Measurements from ENCODE around the gene SLC4A5. TPM values are rescaled to one million over a fixed set of nuclear protein-coding genes. Genes with fewer than 3 reads are reported as not detected.

The SLC4A5 gene
- total RNA-seq, 4 donors from 2014 or later = 3.2 to 30.4 (median 4.2) TPM

- H3K4me3 ChIP-seq = peak overlapping the region; percentile 96
- H3K27ac ChIP-seq = no peak overlapping the region
- H3K27me3 ChIP-seq = no peaks in the 10 kb centered on the region
- H3K36me3 ChIP-seq = no peaks in the 10 kb centered on the region
- WGBS = 55% methylated on average over 5 of the region's 5 CpGs
- TF ChIP-seq EP300 (IDR thresholded peaks at IDR 0.05) = no peak
- TF ChIP-seq POLR2AphosphoS5 (IDR thresholded peaks at IDR 0.05) = no peak
- TF ChIP-seq CTCF (IDR thresholded peaks at IDR 0.05) = no peak
- TF ChIP-seq POLR2A (IDR thresholded peaks at IDR 0.05) = no peak
- H3K9me3 ChIP-seq = no peaks in the 10 kb centered on the region
- H3K4me1 ChIP-seq = peaks cover 50% of the 10 kb centered on the region
- DNase-seq (ENCODE audit: low spot score in 2 of 2) = no peak
Measured at GRCh38 chr2:74390606-74391005, 47.4 kb upstream of the SLC4A5 start.

GRCh38 chr2:74387346-74387745 lies 44.1 kb upstream of the SLC4A5 start:
- no peak overlapping the region for H3K27ac ChIP-seq
- no peaks in the 10 kb centered on the region for H3K27me3 ChIP-seq
- no peaks in the 10 kb centered on the region for H3K9me3 ChIP-seq
- DNase-seq (ENCODE audit: low spot score in 2 of 2) = no peak
- no peaks in the 10 kb centered on the region for H3K36me3 ChIP-seq
- WGBS = 75% methylated on average over 1 of the region's 1 CpG
- H3K4me3 ChIP-seq = no peak overlapping the region
- peaks cover 62% of the 10 kb centered on the region for H3K4me1 ChIP-seq
- TF ChIP-seq POLR2AphosphoS5 (IDR thresholded peaks at IDR 0.05) (no peak), EP300 (IDR thresholded peaks at IDR 0.05) (no peak), POLR2A (IDR thresholded peaks at IDR 0.05) (no peak)

- H3K27ac ChIP-seq = peak overlapping the region; percentile 12
- no peak for DNase-seq (ENCODE audit: low spot score in 2 of 2)
- H3K9me3 ChIP-seq = no peaks in the 10 kb centered on the region
- peaks cover 56% of the 10 kb centered on the region for H3K4me1 ChIP-seq
- H3K36me3 ChIP-seq = no peaks in the 10 kb centered on the region
- no peaks in the 10 kb centered on the region for H3K27me3 ChIP-seq
- TF ChIP-seq POLR2AphosphoS5 (IDR thresholded peaks at IDR 0.05) = no peak
- no peak for TF ChIP-seq EP300 (IDR thresholded peaks at IDR 0.05)
- no peak for TF ChIP-seq POLR2A (IDR thresholded peaks at IDR 0.05)
- no peak for TF ChIP-seq CTCF (IDR thresholded peaks at IDR 0.05)
- 75% methylated on average over 8 of the region's 8 CpGs for WGBS
- no peak overlapping the region for H3K4me3 ChIP-seq
Measured at GRCh38 chr2:74385396-74385795, 42.2 kb upstream of the SLC4A5 start.

- H3K4me3 ChIP-seq = no peak overlapping the region
- TF ChIP-seq EP300 (IDR thresholded peaks at IDR 0.05) = no peak
- TF ChIP-seq POLR2AphosphoS5 (IDR thresholded peaks at IDR 0.05) = no peak
- TF ChIP-seq POLR2A (IDR thresholded peaks at IDR 0.05) = no peak
- no peak for TF ChIP-seq CTCF (IDR thresholded peaks at IDR 0.05)
- H3K36me3 ChIP-seq = no peaks in the 10 kb centered on the region
- H3K9me3 ChIP-seq = no peaks in the 10 kb centered on the region
- H3K4me1 ChIP-seq = peaks cover 54% of the 10 kb centered on the region
- DNase-seq (ENCODE audit: low spot score in 2 of 2) = no peak
- 63% methylated on average over 3 of the region's 3 CpGs for whole genome bisulfite sequencing
- no peak overlapping the region for H3K27ac ChIP-seq
- no peaks in the 10 kb centered on the region for H3K27me3 ChIP-seq
Measured at GRCh38 chr2:74384051-74384450, 40.8 kb upstream of the SLC4A5 start.

GRCh38 chr2:74383254-74383653 lies 40.0 kb upstream of the SLC4A5 start:
- 26% methylated on average over 1 of the region's 1 CpG for WGBS
- H3K9me3 ChIP-seq = no peaks in the 10 kb centered on the region
- no peak overlapping the region for H3K4me3 ChIP-seq
- no peak for DNase-seq (ENCODE audit: low spot score in 2 of 2)
- no peak for TF ChIP-seq POLR2A (IDR thresholded peaks at IDR 0.05)
- no peak for TF ChIP-seq EP300 (IDR thresholded peaks at IDR 0.05)
- no peak for TF ChIP-seq CTCF (IDR thresholded peaks at IDR 0.05)
- no peak for TF ChIP-seq POLR2AphosphoS5 (IDR thresholded peaks at IDR 0.05)
- H3K27ac ChIP-seq = no peak overlapping the region
- no peaks in the 10 kb centered on the region for H3K36me3 ChIP-seq
- peaks cover 48% of the 10 kb centered on the region for H3K4me1 ChIP-seq
- H3K27me3 ChIP-seq = no peaks in the 10 kb centered on the region

- H3K27me3 ChIP-seq = no peaks in the 10 kb centered on the region
- peaks cover 12% of the 10 kb centered on the region for H3K36me3 ChIP-seq
- 79% methylated on average over 3 of the region's 3 CpGs for WGBS
- no peaks in the 10 kb centered on the region for H3K9me3 ChIP-seq
- TF ChIP-seq POLR2AphosphoS5 (IDR thresholded peaks at IDR 0.05) = no peak
- no peak for DNase-seq (ENCODE audit: low spot score in 2 of 2)
- peaks cover 36% of the 10 kb centered on the region for H3K4me1 ChIP-seq
- no peak overlapping the region for H3K27ac ChIP-seq
- no peak overlapping the region for H3K4me3 ChIP-seq
Measured at GRCh38 chr2:74381751-74382150, 38.5 kb upstream of the SLC4A5 start.
